Erythroblast (primary cell): ENCODE results near the gene PHAX.
"Not testable (repeated sequence)": the region's sequence is repeated elsewhere in the genome, so short reads cannot be mapped to it uniquely, and the experiment has no call there.

Experiments used
- DNase-seq, 2 experiments: peaks; one replicate each; lab custom pipeline; 2025; lab: John Stamatoyannopoulos, UW
- GATA1 ChIP-seq: IDR thresholded peaks from 2 replicates; pipeline ENCODE4 v1.6.1; 2011; ENCODE audit warnings: low read depth, mild to moderate bottlenecking, control low read depth, low read length, moderate library complexity
- POLR2A ChIP-seq: IDR thresholded peaks from 2 replicates; pipeline ENCODE4 v1.6.1; 2011; ENCODE audit warnings: mild to moderate bottlenecking, low read length

PHAX gene

GRCh38 chr5:126624534-126624933, 23.8 kb downstream of the PHAX start:
- TF ChIP-seq POLR2A (no peak), GATA1 (no peak)
- no peak for DNase-seq

- no peak for DNase-seq
- TF ChIP-seq POLR2A (no peak), GATA1 (no peak)
Measured at GRCh38 chr5:126628102-126628501, 27.4 kb downstream of the PHAX start.

GRCh38 chr5:126631920-126632319, 31.2 kb downstream of the PHAX start:
- no peak for DNase-seq
- TF ChIP-seq GATA1 (no peak), POLR2A (no peak)

- TF ChIP-seq GATA1 (no peak), POLR2A (no peak)
- no peak for DNase-seq
Measured at GRCh38 chr5:126633552-126633951, 32.8 kb downstream of the PHAX start.

- DNase-seq: no peak
- no peak for TF ChIP-seq GATA1
- TF ChIP-seq POLR2A: no peak
Measured at GRCh38 chr5:126635585-126635984, 34.8 kb downstream of the PHAX start.

DNA sequence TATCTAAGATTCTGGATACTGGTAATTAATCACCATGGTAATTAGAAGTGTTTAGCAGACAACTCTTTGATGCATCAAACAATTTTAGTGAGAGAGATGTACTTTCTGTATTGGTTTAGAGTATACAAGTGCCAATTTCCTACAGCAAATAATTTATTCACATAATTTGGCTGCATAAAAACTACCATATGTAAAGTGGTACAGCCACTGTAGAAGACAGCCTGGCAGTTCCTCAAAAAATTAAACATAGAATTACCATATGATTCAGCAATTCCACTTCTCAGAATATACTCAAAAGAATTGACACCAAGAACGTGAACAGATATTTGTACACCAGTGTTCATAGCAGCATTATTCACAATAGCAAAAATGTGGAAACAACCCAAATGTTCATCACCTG, 36.2 kb downstream of the PHAX start:
- DNase-seq: no peak
- TF ChIP-seq GATA1: no peak
- TF ChIP-seq POLR2A: no peak

GRCh38 chr5:126640866-126641265, 40.1 kb downstream of the PHAX start:
- DNase-seq: no peak
- TF ChIP-seq GATA1: no peak
- TF ChIP-seq POLR2A: no peak

DNA sequence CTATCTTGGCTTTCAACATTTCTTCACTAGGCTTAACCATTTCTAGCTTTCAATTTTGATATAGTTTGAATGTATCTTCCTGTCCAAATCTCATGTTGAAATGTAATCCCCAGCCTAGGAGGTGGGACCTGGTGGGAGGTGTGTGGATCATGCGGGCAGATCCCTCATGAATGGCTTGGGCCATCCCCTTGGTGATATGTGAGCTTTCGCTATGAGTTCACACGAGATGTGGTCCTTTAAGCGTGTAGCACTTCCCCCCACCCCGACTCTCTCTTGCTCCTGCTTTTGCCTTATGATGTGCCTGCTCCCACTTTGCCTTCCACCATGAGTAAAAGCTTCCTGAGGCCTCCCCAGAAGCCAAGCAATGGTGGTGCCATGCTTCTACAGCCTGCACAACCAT, 40.6 kb downstream of the PHAX start:
- DNase-seq: no peak
- TF ChIP-seq POLR2A: no peak

DNA sequence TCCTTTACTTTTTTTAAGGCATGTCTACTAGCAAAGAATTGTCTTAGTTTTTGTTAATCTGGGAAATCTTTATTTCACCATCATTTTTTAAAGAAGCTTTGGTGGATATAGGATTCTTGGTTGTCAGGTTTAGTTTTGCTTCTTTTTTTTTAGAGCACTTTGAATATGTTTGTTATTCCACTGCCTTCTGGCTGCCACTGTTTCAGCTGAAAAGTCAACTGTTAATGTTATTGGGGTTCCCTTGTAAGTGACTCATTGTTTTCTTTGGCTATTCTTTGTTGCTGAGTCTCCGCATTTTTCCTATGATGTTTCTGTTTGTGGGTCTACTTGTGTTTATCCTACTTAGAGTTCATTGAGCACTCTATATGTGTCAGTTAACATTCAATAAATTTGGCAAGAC, 44.4 kb downstream of the PHAX start:
- no peak for TF ChIP-seq GATA1
- no peak for DNase-seq

DNA sequence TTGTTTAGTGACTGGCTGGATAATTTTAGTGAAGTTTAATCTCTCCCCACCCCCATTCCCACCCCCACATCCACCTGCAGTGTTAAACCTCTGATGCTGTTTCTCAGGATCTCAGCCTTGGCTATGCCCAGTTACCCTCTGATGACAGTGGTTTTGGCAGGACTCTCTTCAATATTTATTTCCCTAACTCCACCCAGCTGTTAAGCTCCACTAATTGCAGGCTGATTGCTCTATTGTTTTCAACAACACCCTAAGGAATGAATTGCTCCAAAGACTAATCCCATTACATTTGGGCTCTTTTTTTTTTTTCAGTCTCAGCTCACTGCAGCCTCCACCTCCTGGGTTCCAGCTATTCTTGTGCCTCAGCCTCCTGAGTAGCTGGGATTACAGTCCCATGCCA, 46.3 kb downstream of the PHAX start:
- DNase-seq: no peak
- TF ChIP-seq GATA1: no peak
- TF ChIP-seq POLR2A: no peak

DNA sequence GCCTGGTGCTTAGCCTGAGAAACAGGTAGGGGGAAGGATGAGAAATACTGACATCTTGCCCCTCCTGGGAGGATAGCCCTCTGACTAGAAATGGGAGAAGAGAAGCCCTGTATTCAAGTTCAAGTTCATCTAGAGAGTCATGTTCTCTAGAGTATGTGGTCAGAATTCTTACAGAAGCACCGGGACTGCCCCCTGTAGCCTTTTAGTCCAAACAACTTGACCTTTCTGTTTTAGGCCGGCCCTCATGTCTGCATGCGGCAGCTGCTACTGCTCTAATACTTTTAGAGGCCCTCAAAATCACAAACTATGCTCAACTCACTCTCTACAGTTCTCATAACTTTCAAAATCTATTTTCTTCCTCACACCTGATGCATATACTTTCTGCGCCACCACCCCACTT, 47.7 kb downstream of the PHAX start:
- TF ChIP-seq GATA1: no peak
- no peak for TF ChIP-seq POLR2A
- DNase-seq: no peak

DNA sequence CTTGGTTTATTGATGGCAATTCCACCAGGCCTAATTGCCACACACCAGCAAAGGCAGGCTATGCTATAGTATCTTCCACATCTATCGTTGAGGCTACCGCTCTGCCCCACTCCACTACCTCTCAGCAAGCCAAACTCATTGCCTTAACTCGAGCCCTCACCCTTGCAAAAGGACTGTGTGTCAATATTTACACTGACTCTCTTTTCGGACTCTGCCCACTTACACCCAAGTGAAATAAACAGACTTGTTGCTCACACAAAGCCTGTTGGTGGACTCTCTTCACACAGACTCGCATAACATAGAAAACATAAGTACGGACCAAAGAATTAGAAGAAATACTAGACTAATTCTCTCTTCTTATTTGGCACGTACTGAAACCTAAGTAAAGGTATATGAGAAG, 48.3 kb downstream of the PHAX start:
- DNase-seq: not testable (repeated sequence)

DNA sequence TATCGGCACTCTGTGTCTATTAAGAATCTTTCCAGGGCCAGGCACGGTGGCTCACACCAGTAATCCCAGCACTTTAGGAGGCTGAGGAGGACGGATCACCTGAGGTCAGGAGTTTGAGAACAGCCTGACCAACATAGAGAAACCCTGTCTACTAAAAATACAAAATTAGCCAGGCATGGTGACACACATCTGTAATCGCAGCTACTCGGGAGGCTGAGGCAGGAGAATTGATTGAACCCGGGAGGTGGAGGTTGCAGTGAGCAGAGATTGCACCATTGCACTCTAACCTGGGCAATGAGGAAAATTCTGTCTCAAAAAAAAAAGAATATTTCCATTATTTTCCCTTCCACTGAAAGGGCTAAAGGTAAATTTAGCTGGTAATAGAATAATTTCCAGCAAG, 49.0 kb downstream of the PHAX start:
- not testable (repeated sequence) for DNase-seq

- TF ChIP-seq GATA1 (no peak), POLR2A (no peak)
- DNase-seq: no peak
Measured at GRCh38 chr5:126650463-126650862, 49.7 kb downstream of the PHAX start.

- no peak for DNase-seq
- TF ChIP-seq GATA1: no peak
- no peak for TF ChIP-seq POLR2A
Measured at GRCh38 chr5:126651013-126651577, 50.3 kb downstream of the PHAX start.
